Measurements from ENCODE around the gene TPM4. TPM values are rescaled to one million over a fixed set of nuclear protein-coding genes. Genes with fewer than 3 reads are reported as not detected.

TPM4 gene
- total and polyA plus RNA-seq, 2 of the 8 experiments (the other 6 are each of a cell fraction or from before 2014, with no cell fraction given): 160 to 359 TPM

DNA sequence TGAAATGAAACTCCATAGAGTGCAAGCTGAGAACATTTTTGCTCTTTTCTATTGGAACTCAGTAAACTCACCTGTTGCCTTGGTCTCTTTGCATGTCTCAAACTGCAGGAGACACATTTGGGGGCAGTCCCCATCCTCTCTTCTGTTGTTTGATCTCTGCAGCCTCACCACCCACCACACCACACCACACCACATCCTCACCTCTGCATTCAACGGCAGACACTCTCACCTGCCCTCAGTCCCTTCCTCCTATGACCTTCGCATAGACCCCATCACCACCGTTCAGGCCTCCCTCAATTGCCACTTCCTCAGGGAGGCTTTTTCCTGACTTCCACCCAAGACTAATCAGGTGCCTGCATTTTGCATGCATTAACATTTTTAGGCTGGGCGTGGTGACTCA is 14.4 kb upstream of the TPM4 start:
- no peaks in the 10 kb centered on the region for H3K79me1 ChIP-seq (ENCODE audit: low read depth, low read length)
- FAIRE-seq: no peak
- no peak overlapping the region for H3K27ac ChIP-seq (ENCODE audit: low read depth, low read length)
- H4K8ac ChIP-seq (ENCODE audit: extremely low read depth, insufficient read depth, low read length): no peak overlapping the region
- H2BK20ac ChIP-seq (ENCODE audit: low read length): no peak overlapping the region
- no peaks in the 10 kb centered on the region for H4K20me1 ChIP-seq (replicated peaks in 1 of 2; ENCODE audit: control insufficient read depth in 1 of 2, insufficient read depth in 2 of 2, low read length in 2 of 2)
- 94% methylated on average over 4 of the region's 4 CpGs; no CpG with 5 or more reads in 1 of the 2 experiments for WGBS, 2 experiments (ENCODE audit: extremely low coverage in 1 of 2, insufficient coverage in 1 of 2, insufficient read length in 1 of 2, insufficient replicate concordance in 2 of 2, low coverage in 1 of 2, low lambda C conversion rate in 2 of 2, missing lambda C conversion rate in 1 of 2)
- H4K5ac ChIP-seq (ENCODE audit: insufficient read length, low read depth, low read length): no peak overlapping the region
- no peaks in the 10 kb centered on the region for H3K36me3 ChIP-seq (ENCODE audit: control insufficient read depth in 2 of 4, insufficient read depth in 4 of 4, low read length in 3 of 4)
- H3K56ac ChIP-seq (replicated peaks; ENCODE audit: insufficient read length, low read depth, low read length): no peak overlapping the region
- H3K4ac ChIP-seq (replicated peaks; ENCODE audit: insufficient read length, low read depth, low read length): no peak overlapping the region
- no peak overlapping the region for H3K9ac ChIP-seq (replicated peaks in 1 of 4; ENCODE audit: extremely low read depth in 1 of 4, low read depth in 3 of 4, low read length in 3 of 4)
- CTCF ChIA-PET (ENCODE audit: partially characterized antibody): interaction anchor here (0.6 to 6.5 kb wide), 15 partner anchors 10 to 468 kb away, joined by 3 to 107 read pairs (median 4); partner anchors contain the start of gene TPM4
- H2BK15ac ChIP-seq (ENCODE audit: low read length): no peak overlapping the region
- H2BK120ac ChIP-seq (replicated peaks; ENCODE audit: low read depth, low read length): no peak overlapping the region
- no peak overlapping the region for H4K91ac ChIP-seq (replicated peaks; ENCODE audit: insufficient read length, low read length)
- H3K4me2 ChIP-seq (ENCODE audit: insufficient read depth in 1 of 2, low read depth in 2 of 2, low read length in 2 of 2): no peak overlapping the region
- DNase-seq (ENCODE audit: low read depth in 1 of 2, low spot score in 2 of 2): no peak
- no peak overlapping the region for H2BK12ac ChIP-seq (ENCODE audit: low read depth, low read length)
- H3K14ac ChIP-seq (ENCODE audit: insufficient read length): no peak overlapping the region
- 0 out of 7 replicates have a peak, but pooled peaks cover 0 to 4% (median 0%) of the 10 kb centered on the region in 4 experiments for H3K4me1 ChIP-seq (replicated peaks in 1 of 4; ENCODE audit: control insufficient read depth in 3 of 4, insufficient read depth in 4 of 4, low read length in 3 of 4)
- H3K4me3 ChIP-seq (ENCODE audit: extremely low read depth in 1 of 4, insufficient read depth in 2 of 4, low read depth in 3 of 4, low read length in 4 of 4): no peak overlapping the region
- H2AK5ac ChIP-seq (ENCODE audit: low read depth, low read length): no peak overlapping the region
- no peak overlapping the region for H3K18ac ChIP-seq (ENCODE audit: extremely low read depth, low read length)
- no peaks in the 10 kb centered on the region for H3K79me2 ChIP-seq (ENCODE audit: control insufficient read depth in 1 of 2, insufficient read depth in 2 of 2, low read length in 2 of 2)
- H2BK5ac ChIP-seq (ENCODE audit: low read depth, low read length): no peak overlapping the region
- no peaks in the 10 kb centered on the region for H3K27me3 ChIP-seq (replicated peaks in 1 of 4; ENCODE audit: control insufficient read depth in 3 of 4, extremely low read depth in 1 of 4, insufficient read depth in 3 of 4, low read length in 3 of 4)
- peaks cover 9 to 12% of the 10 kb centered on the region in 2 experiments for H3K9me3 ChIP-seq (ENCODE audit: insufficient read depth in 2 of 2, low read depth in 1 of 2, low read length in 1 of 2)
- no peak overlapping the region for H2AFZ ChIP-seq (ENCODE audit: low read length)
- H3K23me2 ChIP-seq (ENCODE audit: low read depth, low read length): no peaks in the 10 kb centered on the region
- POLR2A ChIA-PET (ENCODE audit: partially characterized antibody): interaction anchor here (7.3 kb wide), 1 partner anchor 13 kb away, joined by 99 read pairs; the partner anchor contains the start of gene TPM4
- H3K23ac ChIP-seq (ENCODE audit: insufficient read length): no peak overlapping the region
- TF ChIP-seq HDAC6 (IDR thresholded peaks at IDR 0.05; ENCODE audit: low read depth, low read length) (no peak), TEAD4 (IDR thresholded peaks at IDR 0.05; ENCODE audit: low read depth, low read length) (no peak), EGR1 (IDR thresholded peaks at IDR 0.05; ENCODE audit: borderline replicate concordance, low read depth, low read length) (no peak), CHD2 (IDR thresholded peaks at IDR 0.05; ENCODE audit: low read length) (no peak), SP4 (IDR thresholded peaks at IDR 0.05; ENCODE audit: low read length) (no peak), TAF7 (optimal IDR thresholded peaks at IDR 0.05; ENCODE audit: borderline replicate concordance, low read depth, low read length) (no peak), EZH2 (IDR thresholded peaks at IDR 0.05; ENCODE audit: low read depth, low read length, severe bottlenecking) (no peak), ATF3 (IDR thresholded peaks at IDR 0.05; ENCODE audit: insufficient read depth, low read depth, low read length) (no peak), CEBPB (IDR thresholded peaks at IDR 0.05; ENCODE audit: low read depth, low read length) (no peak), RNF2 (IDR thresholded peaks at IDR 0.05; ENCODE audit: borderline replicate concordance, low read depth, low read length, missing control alignments, poor library complexity, severe bottlenecking) (no peak), SIX5 (IDR thresholded peaks at IDR 0.05; ENCODE audit: low read depth, low read length) (no peak)
- TF ChIP-seq, protein P1, sequence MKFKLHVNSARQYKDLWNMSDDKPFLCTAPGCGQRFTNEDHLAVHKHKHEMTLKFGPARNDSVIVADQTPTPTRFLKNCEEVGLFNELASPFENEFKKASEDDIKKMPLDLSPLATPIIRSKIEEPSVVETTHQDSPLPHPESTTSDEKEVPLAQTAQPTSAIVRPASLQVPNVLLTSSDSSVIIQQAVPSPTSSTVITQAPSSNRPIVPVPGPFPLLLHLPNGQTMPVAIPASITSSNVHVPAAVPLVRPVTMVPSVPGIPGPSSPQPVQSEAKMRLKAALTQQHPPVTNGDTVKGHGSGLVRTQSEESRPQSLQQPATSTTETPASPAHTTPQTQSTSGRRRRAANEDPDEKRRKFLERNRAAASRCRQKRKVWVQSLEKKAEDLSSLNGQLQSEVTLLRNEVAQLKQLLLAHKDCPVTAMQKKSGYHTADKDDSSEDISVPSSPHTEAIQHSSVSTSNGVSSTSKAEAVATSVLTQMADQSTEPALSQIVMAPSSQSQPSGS (IDR thresholded peaks at IDR 0.05; ENCODE audit: low read length): no peak
